Right lobe of liver (tissue), 4 donors: Measurements from ENCODE around the gene DNAJC27.

Source experiments
- CTCF ChIP-seq, 4 donors: fragments of 200-600 bp in 3 of 4; fragments of 450-650 bp in 1 of 4; IDR thresholded peaks; one replicate each; pipeline versions ENCODE4 v1.5.1 to v1.8.0; 2016 to 2022; ENCODE audit warnings: antibody characterized with exemption in 4 of 4, mild to moderate bottlenecking in 2 of 4
- POLR2A ChIP-seq: fragments of 450-650 bp; IDR thresholded peaks from one replicate; pipeline ENCODE4 v1.6.1; 2017; ENCODE audit warnings: antibody characterized with exemption, mild to moderate bottlenecking
- donor health status: DM: no; HTN: no; CAD: no.
- donor health status: DM: no; HTN: no; CAD: no.
- donor health status: DM: no; HTN: yes; CAD: no.

- TF ChIP-seq CTCF (IDR thresholded peaks at IDR 0.05) (no peak), POLR2A (no peak)
These were observed 77.8 kb downstream of the DNAJC27 start for GRCh38 chr2:24893934-24894333.
